K562 (cell line): ENCODE results near the gene TMEM45B. TPM values are rescaled to one million over a fixed set of nuclear protein-coding genes. Genes with fewer than 3 reads are reported as not detected.

Experiments used
- ATF7 ChIP-seq: fragments of 450-650 bp; IDR thresholded peaks from 2 replicates; pipeline ENCODE4 v1.7.1; 2014; ENCODE audit warnings: mild to moderate bottlenecking, moderate library complexity
- BRF2 ChIP-seq: IDR thresholded peaks from 3 replicates; pipeline ENCODE4 v1.6.1; 2011; ENCODE audit warnings: borderline replicate concordance, mild to moderate bottlenecking; ENCODE audit not compliant: insufficient read length, insufficient read depth
- CEBPZ ChIP-seq: fragments of 150-350 bp; IDR thresholded peaks from 2 replicates; pipeline ENCODE4 v1.6.1; 2014; ENCODE audit warnings: low read depth, mild to moderate bottlenecking, low read length, borderline replicate concordance
- L3MBTL2 ChIP-seq: fragments of 450-650 bp; IDR thresholded peaks from 2 replicates; pipeline ENCODE4 v1.6.1; 2016; ENCODE audit warnings: mild to moderate bottlenecking, moderate library complexity
- NEUROD1 ChIP-seq: fragments of 150-350 bp; IDR thresholded peaks from 2 replicates; pipeline ENCODE4 v1.6.1; 2014; ENCODE audit warnings: borderline replicate concordance, low read length, low read depth; ENCODE audit not compliant: partially characterized antibody
- PML ChIP-seq: IDR thresholded peaks from 2 replicates; pipeline ENCODE4 v1.6.1; 2012; ENCODE audit warnings: low read length, inconsistent platforms
- RAD51 ChIP-seq: fragments of 450-650 bp; IDR thresholded peaks from 2 replicates; pipeline ENCODE4 v1.7.1; 2016; ENCODE audit warnings: low read depth, mild to moderate bottlenecking, borderline replicate concordance
- TCFL5 ChIP-seq: fragments of 250-450 bp; sonication (Bioruptor Pico); conservative IDR thresholded peaks from 2 replicates; pipeline ENCODE4 v1.6.1; 2021; ENCODE audit warnings: mild to moderate bottlenecking, moderate library complexity, matching md5 sums
- TEAD4 ChIP-seq, 2 experiments: sonication (generic) in 1 of 2; formaldehyde crosslinking in 1 of 2; IDR thresholded peaks; 2 replicates each; pipeline versions ENCODE4 v1.6.1 to v1.8.0; 2012 to 2022; ENCODE audit warnings: borderline replicate concordance in 1 of 2, inconsistent platforms in 1 of 2, low read length in 1 of 2, mild to moderate bottlenecking in 1 of 2, missing genetic modification reagents in 1 of 2
- ZBTB12 ChIP-seq: fragments of 250-450 bp; sonication (Bioruptor Pico); IDR thresholded peaks from 2 replicates; pipeline ENCODE4 v1.4.0; 2020
- ZBTB2 ChIP-seq: fragments of 450-650 bp; IDR thresholded peaks from 2 replicates; pipeline ENCODE4 v1.6.1; 2016; ENCODE audit warnings: antibody characterized with exemption
- ZFX ChIP-seq: sonication (generic); formaldehyde crosslinking; IDR thresholded peaks from 2 replicates; pipeline ENCODE4 v1.8.0; 2022; ENCODE audit warnings: mild to moderate bottlenecking, missing genetic modification reagents, moderate library complexity
- ZNF398 ChIP-seq: fragments of 250-450 bp; sonication (Bioruptor Pico); IDR thresholded peaks from 2 replicates; pipeline ENCODE4 v1.8.0; 2021; ENCODE audit warnings: moderate library complexity, mild to moderate bottlenecking, inconsistent platforms
- ZNF551 ChIP-seq: fragments of 250-450 bp; sonication (Bioruptor Pico); IDR thresholded peaks from 2 replicates; pipeline ENCODE4 v1.5.0; 2021; ENCODE audit warnings: mild to moderate bottlenecking, moderate library complexity
- ZNF584 ChIP-seq: fragments of 200-800 bp; sonication (Bioruptor generic); IDR thresholded peaks from 2 replicates; pipeline ENCODE4 v1.6.1; 2016; ENCODE audit warnings: low read depth, mild to moderate bottlenecking, missing genetic modification characterization, missing compliant biosample characterization
- polyA plus RNA-seq, 8 experiments: library from polyadenylated mRNA; depleted of rRNA in 4 of 8; stranded (reverse) in 5 of 8; unstranded in 3 of 8; fragments of >200 nt; fragmentation: Nextera tagmentation in 2 of 8; fragmentation: Illumina TruSeq in 1 of 8; extraction: Ambion mirVana in 2 of 8; extraction: Trizol in 1 of 8; gene quantifications; 2 replicates each; pipeline versions ENCODE4 v1.2.1 to v1.2.3, GENCODE V29; 2011 to 2014; ENCODE audit warnings: inconsistent platforms in 1 of 8, missing spikeins in 1 of 8
- total RNA-seq, 7 experiments: library from RNA; depleted of rRNA in 6 of 7; stranded (reverse); fragments of >200 nt in 6 of 7; fragmentation: Illumina TruSeq in 2 of 7; extraction: Trizol in 2 of 7; gene quantifications; 2 replicates each; pipeline versions ENCODE4 v1.2.1 to v1.2.3, GENCODE V29; 2011 to 2021; ENCODE audit warnings: low replicate concordance in 1 of 7

TMEM45B gene
- total and polyA plus RNA-seq, 9 of the 15 experiments (the other 6 are each of a cell fraction or from before 2014, with no cell fraction given), result 0.07 TPM; not detected in 8

GRCh38 chr11:129846508-129847335 is 31.1 kb downstream of the TMEM45B start (continued):
- no peak for TF ChIP-seq ZBTB12 (CRISPR knock-in tag)
- no peak for TF ChIP-seq ZBTB2
- TF ChIP-seq CEBPZ, result no peak
- peak; percentile 31; the same call in 1 of the 2 replicates for TF ChIP-seq ATF7
- TF ChIP-seq PML, result peak; percentile 25; the same call in 1 of the 2 replicates
- TF ChIP-seq ZNF584 (CRISPR knock-in tag), result no peak
- TF ChIP-seq TEAD4 (IDR thresholded peaks at IDR 0.05; ENCODE audit: low read length), result peak; percentile 83
- no peak for TF ChIP-seq TEAD4 (CRISPR knock-in tag; IDR thresholded peaks at IDR 0.05; ENCODE audit: borderline replicate concordance)
- no peak for TF ChIP-seq ZNF551 (CRISPR knock-in tag)
- no peak for TF ChIP-seq ZNF398 (CRISPR knock-in tag)
- TF ChIP-seq RAD51, result no peak
- TF ChIP-seq BRF2, result no peak
- no peak for TF ChIP-seq ZFX (CRISPR knock-in tag)
- TF ChIP-seq NEUROD1, result no peak
- no peak for TF ChIP-seq TCFL5 (CRISPR knock-in tag)
- TF ChIP-seq L3MBTL2, result no peak
